ENCODE results near the gene GOLGB1.

The GOLGB1 gene

DNA sequence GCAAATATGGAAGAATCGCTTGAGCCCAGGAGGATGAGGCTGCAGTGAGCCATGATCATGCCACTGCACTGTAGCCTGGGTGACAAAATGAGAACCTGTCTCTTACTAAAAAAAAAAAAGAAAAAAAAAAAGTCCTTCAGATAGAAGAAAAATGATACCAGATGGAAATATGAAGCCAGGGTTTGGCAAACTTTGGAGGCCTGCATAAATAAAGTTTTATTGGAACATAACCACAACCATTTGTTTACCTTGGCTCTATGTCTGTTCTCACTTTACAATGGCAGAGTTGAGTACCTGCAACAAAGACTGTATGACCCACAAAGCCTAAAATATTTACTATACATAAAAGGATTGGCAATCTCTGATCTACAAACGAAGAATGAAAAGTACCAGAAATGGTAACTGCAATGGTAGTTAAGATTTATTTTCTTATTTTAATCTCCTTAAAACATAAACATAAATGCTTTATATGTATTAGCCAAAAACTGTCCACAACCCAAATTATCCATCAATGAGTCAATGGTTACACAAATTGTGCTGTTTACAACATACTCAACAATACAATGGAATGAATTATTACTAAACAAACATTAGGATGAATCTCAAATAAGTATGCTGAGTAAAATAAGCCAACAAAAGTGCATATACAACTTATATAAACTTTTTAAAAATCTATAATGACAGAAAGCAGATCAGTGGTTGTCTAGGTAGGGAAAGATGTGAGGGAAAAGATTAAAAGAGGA lies 41.8 kb downstream of the GOLGB1 start:
- no peak for DNase-seq (ENCODE audit: low read depth)
- no peak overlapping the region for H3K4me3 ChIP-seq (replicated peaks; ENCODE audit: low read depth, low read length)
- TF ChIP-seq, protein P1, sequence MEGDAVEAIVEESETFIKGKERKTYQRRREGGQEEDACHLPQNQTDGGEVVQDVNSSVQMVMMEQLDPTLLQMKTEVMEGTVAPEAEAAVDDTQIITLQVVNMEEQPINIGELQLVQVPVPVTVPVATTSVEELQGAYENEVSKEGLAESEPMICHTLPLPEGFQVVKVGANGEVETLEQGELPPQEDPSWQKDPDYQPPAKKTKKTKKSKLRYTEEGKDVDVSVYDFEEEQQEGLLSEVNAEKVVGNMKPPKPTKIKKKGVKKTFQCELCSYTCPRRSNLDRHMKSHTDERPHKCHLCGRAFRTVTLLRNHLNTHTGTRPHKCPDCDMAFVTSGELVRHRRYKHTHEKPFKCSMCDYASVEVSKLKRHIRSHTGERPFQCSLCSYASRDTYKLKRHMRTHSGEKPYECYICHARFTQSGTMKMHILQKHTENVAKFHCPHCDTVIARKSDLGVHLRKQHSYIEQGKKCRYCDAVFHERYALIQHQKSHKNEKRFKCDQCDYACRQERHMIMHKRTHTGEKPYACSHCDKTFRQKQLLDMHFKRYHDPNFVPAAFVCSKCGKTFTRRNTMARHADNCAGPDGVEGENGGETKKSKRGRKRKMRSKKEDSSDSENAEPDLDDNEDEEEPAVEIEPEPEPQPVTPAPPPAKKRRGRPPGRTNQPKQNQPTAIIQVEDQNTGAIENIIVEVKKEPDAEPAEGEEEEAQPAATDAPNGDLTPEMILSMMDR (IDR thresholded peaks at IDR 0.05; ENCODE audit: low read length, missing control alignments) = no peak

DNA sequence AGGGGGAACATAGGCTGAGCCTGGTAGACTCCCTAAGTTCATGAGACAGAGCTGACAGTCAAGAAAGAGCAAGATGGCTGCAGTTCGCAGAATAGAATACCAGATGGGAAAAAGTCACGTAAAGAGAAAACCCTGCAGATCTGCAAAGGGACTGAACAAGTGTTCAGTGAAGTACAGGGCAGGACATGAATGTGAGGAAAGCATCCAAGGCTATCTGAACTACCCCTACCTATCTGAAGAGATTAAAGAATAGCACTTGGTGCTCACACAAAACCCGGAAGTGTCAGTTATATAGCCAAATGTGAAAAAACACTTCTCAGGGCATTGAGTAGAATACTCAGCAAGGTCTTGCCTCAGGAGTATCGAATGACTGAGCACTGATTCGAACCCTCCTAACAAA lies 44.0 kb downstream of the GOLGB1 start:
- DNase-seq (ENCODE audit: low read depth) = no peak
- no peak overlapping the region for H3K4me3 ChIP-seq (replicated peaks; ENCODE audit: low read depth, low read length)
- TF ChIP-seq, protein P1 (IDR thresholded peaks at IDR 0.05; ENCODE audit: low read length, missing control alignments) = no peak

DNA sequence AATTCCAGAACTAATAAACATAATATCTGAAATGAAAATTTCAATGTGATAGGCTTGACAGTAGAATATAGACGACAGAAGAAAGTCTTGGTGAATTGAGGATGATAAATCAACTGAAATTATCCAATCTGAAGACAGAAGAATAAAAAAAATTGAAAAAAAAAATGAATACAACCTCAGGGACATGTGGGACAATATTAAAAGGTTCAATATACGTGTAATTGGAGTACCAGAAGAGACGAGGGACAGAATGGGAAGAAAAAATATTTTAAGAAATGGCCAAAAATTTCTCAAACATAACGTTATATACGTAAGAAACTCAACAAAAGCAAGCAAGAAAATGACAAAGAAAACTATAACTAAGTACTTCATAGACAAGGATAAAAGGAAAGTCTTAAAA lies 45.6 kb downstream of the GOLGB1 start:
- no peak for DNase-seq (ENCODE audit: low read depth)
- TF ChIP-seq, protein P1 (IDR thresholded peaks at IDR 0.05; ENCODE audit: low read length, missing control alignments) = no peak
- H3K4me3 ChIP-seq (replicated peaks; ENCODE audit: low read depth, low read length) = no peak overlapping the region

DNA sequence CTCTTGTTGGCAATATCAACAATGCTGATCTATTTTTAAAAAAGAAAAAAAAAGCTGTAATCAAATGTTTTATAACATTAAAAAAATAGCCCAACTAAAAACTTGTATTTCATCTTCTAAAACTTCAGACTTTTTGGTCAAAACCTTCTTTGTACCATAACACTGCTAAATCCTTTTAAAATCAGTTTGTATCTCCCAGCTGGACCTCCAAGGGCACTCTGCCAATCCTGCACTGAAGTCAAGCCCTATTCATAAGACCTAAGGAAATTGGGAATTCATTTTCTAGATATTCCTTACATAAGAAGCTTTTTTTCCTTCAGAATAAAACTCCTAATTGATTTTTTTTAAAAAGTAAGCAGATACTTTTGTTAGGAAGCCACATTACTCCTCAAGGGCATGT lies 50.6 kb downstream of the GOLGB1 start:
- DNase-seq (ENCODE audit: low read depth) = peak; percentile 17
- H3K4me3 ChIP-seq (replicated peaks; ENCODE audit: low read depth, low read length) = no peak overlapping the region
- TF ChIP-seq, protein P1 (IDR thresholded peaks at IDR 0.05; ENCODE audit: low read length, missing control alignments) = no peak

DNA sequence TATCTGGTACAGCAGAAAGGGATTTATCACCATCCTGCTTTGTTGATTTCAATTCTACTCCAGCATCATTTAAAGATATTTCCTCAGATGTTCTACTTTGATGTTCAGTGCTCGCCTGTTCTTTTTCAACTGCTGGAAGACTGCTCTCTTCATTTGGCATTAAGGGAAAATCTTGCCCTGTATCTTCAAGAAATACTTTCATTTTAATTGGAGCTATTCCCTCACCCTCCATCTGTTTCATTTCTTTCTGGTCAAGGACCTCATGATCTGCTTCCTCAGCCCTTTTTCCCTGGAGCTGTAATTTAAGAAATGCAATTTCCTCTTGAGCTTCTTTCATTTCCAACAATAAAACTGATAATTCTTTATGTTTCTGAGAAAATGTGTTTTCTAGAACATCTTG lies 51.1 kb downstream of the GOLGB1 start:
- DNase-seq (ENCODE audit: low read depth) = no peak
- no peak overlapping the region for H3K4me3 ChIP-seq (replicated peaks; ENCODE audit: low read depth, low read length)
- TF ChIP-seq, protein P1 (IDR thresholded peaks at IDR 0.05; ENCODE audit: low read length, missing control alignments) = no peak

DNA sequence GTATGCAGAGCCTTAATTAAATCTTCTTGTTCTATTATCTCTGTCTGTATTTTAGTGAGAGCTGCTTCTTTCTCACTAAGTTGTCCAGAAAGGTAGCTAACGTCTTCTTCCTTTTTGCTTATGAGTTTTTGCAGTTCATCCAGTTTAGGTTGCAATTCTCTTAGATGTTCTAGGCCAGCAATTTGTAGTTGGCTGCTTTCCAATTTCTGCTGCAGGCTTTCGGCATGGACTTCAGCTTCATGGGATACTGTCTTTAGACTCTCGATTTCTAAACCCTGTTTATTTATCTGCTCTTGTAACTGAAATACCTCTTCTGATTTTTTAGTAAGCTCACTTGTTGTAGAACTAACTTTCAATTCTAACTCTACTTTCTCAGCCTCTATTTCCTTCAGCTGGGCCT lies 53.4 kb downstream of the GOLGB1 start:
- TF ChIP-seq, protein P1 (IDR thresholded peaks at IDR 0.05; ENCODE audit: low read length, missing control alignments) = no peak
- DNase-seq (ENCODE audit: low read depth) = no peak
- no peak overlapping the region for H3K4me3 ChIP-seq (replicated peaks; ENCODE audit: low read depth, low read length)

Data from fibroblast of pulmonary artery (primary cell).